ENCODE results near the gene TM7SF2.
"Not testable (repeated sequence)": the region's sequence is repeated elsewhere in the genome, so short reads cannot be mapped to it uniquely, and the experiment has no call there.

Gene TM7SF2

DNA sequence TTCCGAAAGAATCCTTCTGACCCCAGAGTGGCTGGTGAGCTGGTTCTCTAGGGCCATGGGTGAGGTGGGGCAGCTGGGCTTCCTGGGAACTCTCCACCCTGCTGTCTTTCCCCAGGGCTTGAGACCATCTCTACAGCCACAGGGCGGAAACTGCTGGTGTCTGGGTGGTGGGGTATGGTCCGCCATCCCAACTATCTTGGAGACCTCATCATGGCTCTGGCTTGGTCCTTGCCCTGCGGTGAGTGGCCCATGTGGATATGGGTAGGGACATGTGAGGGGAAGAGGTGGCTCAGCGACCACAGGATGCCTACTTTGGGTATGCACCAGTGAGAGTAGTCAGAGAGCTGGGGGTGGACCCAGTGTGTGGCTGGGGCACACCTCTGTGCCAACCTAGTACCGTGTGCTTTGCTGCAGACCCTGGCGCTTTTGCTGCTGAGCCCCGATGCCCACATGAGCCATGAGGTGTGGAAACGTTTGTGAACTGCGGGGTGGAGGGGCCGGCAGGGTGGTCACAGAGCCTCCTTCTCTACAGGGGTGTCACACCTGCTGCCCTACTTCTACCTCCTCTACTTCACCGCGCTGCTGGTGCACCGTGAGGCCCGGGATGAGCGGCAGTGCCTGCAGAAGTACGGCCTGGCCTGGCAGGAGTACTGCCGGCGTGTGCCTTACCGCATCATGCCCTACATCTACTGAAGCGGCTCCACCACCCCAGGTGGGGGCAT is 3.9 kb downstream of the TM7SF2 start:
- DNase-seq = peak; percentile 22

DNA sequence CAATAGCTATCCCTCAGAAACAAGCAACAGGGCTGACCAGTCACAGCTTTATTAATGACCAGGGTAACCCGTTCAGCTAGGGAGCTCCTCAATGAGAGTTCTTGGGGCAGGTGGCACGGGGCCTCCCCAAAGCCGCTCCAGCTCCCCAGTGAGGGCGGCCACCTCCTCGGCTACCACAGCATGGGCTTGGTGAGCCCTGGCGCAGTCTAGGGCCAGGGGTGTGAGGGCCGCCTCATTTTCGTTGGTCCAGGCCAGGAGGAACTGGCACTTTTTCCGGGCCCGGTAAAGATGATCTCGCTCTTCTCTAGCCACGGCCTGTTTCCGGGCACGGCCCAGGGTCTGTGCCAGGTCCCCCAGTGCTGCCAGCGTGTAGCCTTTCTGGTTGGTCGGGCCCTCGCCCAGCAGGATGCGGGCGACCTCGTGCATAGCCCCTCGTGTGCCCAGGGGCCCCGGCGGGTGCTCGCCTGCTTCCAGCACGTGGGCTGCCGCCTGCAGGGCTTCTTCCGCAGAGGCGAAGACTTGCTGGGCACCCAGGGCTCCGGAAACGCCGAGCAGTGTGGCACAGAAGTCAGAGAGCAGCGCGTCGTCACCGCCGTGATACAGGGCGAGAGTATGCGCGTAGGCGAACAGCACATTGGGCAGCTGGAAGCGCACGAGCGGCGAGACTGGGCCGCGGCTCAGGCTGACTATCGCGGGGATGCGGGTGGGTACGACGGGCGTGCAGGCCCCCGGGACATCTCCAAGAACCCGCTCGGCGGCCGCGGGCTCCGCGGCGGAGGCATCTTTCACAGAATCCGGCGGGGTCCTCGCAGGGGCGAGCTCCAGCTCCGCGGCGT is 4.9 kb downstream of the TM7SF2 start:
- DNase-seq = peak; percentile 38

DNA sequence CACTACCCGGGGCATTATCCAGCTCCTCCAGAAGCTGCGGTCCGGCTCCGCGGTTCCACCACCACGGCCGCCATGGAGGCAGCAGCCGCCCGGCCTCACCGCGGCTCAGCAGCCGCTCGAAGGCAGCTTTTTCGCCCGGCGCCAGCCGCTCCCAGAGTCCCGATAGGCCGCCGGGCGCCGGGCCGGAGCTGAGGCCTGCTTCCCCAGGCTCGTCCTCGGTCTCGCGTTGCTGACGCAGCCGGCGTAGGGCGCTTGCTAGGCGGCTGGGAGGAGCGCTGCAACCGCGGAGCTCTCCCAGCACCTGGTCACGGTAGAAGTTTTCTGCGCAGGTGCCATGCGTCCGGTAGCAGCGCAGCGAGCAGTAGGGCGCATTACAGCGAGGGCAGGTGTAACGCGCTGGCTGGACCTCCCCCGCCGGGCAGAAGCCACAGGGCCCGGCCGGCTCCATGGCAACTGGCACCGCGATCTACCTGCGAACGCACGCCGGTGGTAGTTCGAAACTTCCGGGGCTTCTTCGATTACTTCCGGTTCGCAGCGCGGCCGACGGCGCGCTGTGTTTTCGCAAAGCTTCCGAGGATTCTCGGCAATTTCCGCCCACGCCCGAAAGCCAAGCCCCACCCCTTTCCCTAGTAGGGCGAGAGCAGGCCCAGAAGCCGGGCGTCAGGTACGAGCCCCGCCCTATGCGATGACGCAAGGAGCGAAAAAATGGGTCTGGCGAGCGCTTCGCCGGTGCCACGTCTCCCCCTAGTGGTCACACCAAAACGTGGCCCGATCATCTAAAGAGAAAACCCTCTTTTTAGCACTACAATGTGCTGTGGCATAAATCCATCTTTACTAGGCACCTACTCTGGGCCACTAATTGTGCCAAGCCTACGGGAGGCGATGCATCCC is 5.8 kb downstream of the TM7SF2 start, which contains the start of gene ZNHIT2:
ZNHIT2 (minus strand) TSS at position 496 of the 891 bp plus-strand sequence; CDS start at position 448, 48 bp downstream.
- DNase-seq = peak; percentile 99

DNA sequence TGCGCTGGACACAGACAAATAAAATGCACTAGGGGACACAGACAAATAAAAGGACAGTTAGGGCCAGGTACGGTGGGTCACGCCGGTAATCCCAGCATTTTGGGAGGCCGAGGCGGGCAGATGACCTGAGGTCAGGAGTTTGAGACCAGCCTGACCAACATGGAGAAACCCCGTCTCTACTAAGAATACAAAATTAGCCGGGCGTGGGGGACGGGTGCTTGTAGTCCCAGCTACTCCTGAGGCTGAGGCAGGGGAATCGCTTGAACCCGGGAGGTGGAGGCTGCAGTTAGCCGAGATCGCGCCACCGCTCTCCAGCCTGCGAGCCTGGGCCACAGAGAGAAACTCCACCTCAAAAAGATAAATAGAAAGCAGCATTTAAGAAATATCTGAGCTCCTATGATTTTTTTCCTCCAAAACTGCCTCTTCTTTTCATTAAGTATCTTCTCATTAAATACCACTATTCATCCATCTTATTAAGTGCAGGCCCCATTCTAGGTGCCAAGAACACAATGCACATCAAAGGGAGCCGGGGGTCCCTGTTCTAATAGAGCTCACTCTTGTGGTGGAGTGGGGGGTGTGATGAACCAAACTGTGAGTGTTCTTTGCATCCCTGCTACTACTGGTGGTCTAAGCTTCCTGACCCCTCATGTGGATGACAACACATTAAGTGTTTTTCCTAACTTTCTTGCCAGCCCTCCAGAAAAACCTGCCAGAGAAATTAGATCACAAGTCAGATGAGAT is 6.6 kb downstream of the TM7SF2 start:
- DNase-seq = no peak

DNA sequence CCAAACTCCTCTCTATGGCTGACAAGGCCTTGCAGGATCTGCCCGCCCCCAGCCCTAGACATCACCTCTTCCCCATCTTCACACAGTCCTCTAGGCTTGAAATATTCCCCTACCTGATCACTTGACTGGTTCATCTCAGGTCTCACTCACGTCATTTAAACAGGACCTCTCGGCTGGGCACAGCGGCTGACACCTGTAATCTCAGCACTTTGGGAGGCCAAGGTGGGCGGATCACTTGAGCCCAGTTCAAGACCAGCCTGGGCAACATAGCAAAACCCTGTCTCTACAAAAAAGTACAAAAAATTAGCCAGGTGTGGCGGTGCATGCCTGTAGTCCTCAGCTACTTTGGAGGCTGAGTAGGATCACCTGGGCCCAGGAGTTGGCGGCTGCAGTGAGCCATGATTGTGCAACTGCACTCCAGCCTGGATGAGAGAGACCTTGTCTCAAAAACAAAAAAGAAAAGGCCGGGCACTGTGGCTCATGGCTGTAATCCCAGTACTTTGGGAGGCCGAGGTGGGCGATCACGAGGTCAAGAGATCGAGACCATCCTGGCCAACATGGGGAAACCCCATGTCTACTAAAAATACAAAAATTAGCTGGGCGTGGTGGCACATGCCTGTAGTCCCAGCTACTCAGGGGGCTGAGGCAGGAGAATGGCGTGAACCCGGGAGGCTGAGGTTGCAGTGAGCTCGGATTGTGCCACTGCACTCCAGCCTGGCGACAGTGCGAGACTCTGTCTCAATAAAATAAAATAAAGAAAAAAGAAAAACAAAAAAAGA is 7.4 kb downstream of the TM7SF2 start:
- not testable (repeated sequence) for DNase-seq

DNA sequence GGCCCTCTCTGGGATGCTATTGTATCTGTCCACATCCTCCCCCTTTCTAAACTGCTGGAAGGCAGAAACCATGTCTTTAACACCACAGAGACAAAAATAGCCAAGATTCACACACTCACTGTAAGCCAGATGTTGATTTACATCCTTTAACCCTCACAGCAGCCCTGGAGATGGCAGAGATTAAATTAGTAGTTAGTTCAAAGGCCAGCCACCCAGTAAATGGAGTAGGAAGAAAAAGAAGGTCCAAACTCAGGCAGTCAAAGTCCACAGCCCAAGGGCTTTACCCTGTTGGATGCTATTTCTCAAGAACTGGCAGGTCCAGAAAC is 8.0 kb downstream of the TM7SF2 start:
- DNase-seq = no peak

DNA sequence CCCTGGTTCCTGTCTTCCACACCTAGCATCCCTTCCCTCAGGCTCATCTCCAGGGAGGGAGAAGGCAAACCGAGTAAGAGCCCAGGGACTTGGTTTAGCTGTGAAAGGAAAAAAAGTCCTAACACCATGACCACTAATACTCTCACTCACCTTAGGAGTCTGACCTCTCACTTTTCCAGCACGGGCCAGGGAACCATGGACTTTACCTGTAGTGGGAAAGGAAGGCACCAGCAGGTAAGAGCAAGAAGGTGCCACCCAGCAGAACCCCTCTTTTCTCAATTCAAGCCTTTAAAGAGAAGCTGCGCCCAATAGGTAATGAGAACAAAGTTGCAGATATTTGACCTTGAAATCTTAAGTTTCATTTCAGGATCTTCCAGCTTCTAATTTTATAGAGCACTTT is 9.2 kb downstream of the TM7SF2 start:
- no peak for DNase-seq

DNA sequence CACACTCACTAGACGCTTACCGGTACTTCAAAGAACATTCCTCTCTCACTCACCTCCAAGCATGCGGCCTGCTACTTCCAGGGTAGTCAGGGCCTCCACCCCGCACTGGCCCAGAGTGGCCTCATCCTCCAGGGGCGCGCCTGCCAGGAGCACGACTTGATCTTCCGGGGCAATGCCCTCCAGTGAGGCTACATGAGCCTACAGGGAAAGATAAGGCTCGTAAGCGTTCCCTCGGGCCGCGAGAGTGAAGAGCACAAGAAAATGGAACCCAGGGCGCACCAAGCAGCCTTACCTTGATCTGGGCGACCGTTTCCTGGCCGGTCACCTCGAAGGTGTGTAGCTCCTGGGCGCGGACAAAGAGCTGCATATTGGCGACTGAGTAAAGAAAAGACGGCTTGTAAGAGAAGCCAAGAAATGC is 9.8 kb downstream of the TM7SF2 start:
- no peak for DNase-seq

DNA sequence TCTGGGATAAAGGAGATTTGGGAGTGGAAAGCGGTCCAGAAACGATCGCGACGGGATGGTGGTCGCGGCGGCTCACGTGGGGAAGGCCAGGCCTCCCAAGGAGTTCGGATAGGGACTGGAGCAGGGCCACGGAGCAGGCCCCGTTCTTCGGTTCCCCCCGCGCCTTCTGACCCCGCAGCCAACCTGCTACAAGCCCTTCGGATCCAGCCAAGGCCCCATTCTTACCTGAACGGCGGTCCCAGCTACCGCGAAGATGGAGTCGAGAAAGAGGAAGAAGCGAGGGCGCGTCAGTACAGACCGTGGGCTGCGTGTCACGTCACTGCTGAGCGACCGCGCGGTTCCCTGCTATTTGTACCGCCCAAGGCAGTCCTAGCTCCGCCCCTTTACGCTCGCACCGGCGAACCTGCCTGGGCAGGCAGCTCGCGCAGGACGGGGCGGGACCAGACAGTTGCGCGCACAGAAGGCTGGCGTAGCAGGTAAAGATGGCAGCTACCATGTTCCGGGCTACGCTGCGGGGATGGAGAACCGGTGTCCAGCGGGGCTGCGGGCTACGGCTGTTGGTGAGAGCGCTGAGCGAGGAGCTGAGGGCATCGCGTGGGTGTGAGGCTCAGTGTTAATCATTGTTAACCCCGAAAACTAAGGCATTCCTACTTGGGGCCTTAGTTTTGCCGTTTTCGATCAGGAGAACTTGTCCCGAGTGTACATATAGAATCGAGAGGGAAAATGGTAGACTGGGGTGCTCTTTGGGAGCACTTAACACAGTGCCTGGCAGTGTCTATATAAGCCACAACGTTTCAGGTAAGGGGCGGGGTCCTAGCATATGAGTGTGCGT is 10.4 kb downstream of the TM7SF2 start, which contains the start of the genes FAU and MRPL49:
FAU (minus strand) TSS at position 270 of the 832 bp plus-strand sequence. CDS start 321 bp downstream, outside the sequence.
MRPL49 (plus strand) TSS at position 457 of the 832 bp plus-strand sequence; CDS start at position 483, 26 bp downstream.
- peak; percentile 97 for DNase-seq

DNA sequence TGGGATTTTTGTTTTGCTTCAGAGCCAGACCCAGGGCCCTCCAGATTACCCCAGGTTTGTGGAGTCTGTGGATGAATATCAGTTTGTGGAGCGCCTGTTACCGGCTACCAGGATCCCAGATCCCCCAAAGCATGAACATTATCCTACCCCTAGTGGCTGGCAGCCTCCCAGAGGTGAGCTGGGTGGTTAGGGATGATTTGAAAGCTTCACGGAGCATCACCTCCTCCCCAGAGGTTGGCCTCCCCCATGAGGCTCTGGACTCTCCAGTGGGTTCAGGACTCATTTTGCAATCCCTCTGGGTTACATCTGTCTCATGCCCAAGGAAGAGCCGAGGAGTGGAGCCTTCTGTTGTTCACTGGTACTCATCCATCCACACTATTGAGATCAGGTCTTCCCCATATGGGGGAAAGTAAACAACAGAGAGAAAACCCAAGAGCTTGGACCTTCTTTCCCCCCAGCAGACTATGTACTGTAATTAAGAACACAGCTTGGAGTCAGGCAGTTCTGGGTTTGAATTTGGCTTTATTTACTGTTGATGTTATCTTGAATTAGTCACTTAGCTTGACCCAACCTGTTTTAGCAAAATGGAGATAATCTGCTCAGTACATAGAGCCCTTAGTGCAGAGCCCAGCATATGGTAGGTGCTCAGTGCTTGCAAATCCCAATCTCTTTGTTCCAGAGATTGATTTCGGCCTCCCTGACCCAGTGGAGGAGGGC is 13.0 kb downstream of the TM7SF2 start:
- no peak for DNase-seq

DNA sequence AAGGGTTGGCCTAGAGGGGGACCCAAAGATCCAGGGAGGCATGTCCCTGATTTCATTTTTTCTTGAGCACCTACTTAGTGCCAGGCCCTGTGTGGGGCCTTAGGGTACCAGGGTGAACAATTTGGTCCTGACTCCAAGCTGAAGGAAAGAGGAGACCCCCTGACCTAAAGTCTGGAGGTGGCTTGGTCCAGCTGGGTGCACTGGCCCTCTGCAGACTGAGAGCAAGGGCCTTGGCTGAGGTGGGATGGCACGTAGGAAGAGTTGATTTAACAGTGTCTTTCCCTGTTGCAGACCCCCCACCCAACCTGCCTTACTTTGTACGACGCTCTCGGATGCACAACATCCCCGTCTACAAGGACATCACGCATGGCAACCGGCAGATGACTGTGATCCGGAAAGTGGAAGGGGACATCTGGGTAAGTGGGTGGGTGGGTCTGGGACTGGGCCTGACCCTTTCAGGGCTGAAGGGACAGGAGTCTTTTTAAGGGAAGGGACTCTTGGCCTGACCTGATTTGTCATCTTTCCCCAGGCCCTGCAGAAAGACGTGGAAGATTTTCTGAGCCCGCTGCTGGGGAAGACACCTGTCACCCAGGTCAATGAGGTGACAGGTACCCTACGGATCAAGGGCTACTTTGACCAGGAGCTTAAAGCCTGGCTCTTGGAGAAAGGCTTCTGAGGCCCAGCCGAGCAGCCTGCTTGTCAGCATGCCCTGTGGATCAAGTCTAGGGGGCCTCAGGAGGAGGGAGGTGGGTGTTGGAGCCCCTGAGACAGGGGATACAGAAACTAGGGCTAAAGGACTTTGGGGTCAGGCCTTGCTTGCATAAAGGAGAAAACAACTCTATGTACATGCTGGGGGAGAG is 13.8 kb downstream of the TM7SF2 start:
- no peak for DNase-seq

DNA sequence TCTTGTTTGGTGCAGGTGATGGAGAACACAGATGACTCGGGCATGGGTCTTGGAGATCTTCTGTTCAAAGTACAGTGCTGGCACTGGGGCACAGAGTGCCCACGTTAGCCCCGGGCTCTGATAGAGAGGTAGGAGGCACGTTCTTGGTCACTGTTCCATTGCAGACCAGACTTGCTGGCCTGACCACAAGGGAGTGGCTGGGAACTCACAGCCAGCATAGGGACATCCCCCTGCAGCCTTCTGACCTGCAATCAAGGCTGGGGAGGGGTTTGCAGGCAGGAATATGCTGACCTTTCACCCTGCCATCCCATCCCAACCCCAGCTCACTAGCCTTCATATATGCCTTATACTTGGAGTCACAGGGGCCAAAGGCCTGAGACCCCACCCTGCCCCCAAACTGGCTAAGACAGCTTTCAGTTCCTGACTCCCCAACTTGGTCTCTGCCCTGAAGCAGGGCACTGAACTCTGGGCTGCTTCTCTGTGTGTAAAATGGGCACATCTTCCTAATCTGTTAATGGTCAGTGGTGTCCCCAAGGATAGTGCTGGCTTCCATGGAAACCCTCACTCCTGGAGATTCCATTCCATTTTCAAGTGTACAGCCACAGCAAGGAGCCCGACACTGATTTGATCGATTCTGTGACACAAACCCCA is 15.1 kb downstream of the TM7SF2 start:
- DNase-seq = no peak

DNA sequence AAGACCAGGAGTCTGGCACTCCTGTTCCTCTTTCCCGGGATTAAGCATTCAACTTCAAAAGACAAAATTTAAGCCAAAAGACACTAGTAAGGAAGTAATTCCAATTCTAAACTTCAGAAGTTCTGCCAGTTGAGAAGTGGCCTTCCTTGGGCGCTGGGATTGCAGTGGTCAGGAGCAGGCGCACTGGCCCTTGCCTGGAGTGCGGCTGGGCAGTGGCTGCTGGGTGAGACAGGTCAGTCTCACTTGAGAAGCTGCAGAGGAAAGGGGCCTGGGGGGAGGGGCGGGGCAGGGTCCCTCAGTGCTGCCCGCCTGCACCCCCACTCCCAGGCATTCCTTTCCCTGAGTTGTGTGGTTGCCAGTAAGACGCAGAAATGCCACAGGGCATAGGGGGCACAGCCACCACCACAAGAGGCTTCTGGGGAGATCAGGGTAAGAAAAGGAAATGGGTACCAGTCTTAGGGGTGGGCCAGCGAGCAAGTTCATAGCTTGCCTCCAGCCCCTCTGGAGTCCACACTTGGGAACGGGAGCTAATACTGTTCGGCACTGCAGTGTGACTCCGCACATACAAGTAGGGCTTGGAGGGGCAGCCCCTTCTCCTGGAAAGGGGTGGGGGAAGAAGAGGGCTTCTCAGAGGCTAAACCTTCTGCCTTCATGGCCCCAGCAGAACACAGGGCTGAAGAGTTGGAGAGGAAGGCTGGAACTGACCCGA is 16.0 kb downstream of the TM7SF2 start:
- no peak for DNase-seq

DNA sequence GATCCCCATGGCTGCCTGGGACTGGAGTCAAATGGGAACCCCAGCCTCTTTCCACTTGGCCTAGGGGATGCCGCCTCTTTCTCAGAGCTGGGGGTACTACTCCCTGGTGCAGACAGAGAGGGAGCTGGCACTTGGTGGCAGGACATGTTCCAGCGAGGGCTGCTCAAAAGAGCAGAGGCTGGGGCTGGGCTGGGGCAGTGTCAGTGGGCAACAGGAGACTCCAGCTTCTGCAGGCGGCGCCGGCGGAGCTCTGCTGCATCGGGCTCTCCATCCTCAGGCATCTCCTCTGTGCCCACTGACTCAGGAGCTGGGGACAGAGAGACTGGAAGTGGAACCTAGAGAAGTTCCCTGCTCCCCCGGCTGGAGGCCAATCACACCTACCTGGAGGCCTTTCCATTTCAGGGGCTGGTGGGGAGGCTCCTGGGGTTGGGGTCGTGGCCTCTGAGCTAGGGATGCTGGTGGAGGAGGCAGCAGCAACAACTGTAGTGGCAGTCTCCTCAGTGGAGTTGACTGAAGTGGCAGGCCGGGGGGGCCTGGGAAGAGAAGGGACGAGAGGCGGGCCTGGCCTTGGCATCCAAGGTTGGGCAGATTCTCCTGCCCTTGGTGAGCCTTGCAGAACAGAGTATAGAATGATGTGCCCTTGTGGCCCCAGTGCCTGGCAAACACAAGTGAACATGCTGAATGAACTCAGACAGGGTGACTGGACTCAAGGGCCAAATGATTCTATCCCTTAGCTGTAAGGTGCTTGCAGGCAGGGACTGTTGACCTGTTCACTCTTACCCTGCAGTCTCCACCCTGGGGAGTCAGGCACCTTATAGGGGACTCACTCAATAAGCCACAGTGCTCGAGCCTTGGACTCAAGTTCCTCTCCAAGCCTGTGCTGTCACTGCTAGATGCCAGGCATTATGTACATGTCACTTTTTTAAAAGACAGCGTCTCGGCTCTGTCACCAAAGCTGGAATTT is 16.8 kb downstream of the TM7SF2 start:
- DNase-seq = no peak

DNA sequence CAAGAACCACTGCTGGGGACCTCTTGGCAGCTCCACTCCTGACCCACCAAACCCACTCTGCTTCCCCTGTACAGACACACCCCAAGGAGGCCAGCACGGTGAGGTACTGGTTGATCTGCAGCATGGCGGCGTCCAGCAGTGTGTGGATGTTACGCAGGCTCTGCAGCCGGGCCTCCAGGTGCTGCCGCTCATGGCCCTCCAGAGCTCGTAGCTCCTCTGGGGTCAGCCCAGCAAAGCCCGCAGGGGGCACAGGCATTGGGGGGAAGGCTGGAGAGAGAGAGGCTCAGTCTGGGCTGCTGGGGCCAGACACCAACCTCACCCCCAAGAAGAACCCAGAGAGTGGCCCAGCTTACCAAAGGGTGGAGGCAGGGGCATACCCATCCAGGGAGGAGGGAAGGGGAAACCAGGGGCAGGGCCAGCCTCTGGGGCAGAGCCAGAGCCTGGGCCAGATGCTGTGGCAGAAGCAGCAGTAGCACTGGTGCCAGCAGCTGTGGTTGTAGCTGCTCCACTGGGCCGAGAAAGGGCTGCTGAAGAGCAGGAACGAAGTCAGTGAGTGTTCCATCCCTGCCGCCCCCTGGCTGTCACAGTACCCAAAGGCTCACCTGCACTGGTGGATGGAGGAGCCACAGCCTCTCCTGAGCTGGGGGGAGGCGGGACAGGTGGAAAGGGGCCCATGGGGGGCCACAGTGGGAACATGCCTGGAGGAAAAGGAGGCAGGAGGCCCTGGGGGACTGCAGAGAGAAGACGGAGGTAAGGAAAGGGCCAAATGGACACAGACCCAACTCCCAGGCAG is 18.2 kb downstream of the TM7SF2 start:
- no peak for DNase-seq
